Activated CD8-positive, alpha-beta memory T cell treated with anti-CD3 and anti-CD28 coated beads for 1 hour (primary cell): ENCODE measurements around the gene ZNF804A.
"Not testable (repeated sequence)": the region's sequence is repeated elsewhere in the genome, so short reads cannot be mapped to it uniquely, and the experiment has no call there.

Experiments used
- DNase-seq, 2 donors: peaks; one replicate each; pipeline ENCODE4 v3.0.0-alpha.2; 2020; ENCODE audit warnings: low read depth in 1 of 2; ENCODE audit errors: extremely low read depth in 1 of 2

The ZNF804A gene

DNA sequence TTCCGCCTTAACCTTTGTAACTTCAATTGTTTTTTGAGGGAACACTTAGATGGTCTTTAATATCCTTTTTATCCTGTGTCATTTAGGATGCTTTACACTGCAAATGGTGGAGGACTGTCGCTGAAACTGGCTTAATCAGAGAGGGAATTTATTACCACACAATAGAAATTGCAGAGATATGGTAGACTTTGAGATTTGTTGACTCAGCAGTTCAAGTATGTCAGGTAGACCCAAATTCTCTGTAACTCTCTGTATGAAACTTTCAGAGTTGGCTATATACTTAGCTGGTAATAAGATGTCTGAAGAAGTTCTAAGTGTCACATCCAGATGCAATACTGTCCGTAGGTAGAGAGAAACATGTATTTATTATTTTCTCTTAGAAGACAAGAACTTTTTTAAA, 100.1 kb downstream of the ZNF804A start:
- DNase-seq = no peak

DNA sequence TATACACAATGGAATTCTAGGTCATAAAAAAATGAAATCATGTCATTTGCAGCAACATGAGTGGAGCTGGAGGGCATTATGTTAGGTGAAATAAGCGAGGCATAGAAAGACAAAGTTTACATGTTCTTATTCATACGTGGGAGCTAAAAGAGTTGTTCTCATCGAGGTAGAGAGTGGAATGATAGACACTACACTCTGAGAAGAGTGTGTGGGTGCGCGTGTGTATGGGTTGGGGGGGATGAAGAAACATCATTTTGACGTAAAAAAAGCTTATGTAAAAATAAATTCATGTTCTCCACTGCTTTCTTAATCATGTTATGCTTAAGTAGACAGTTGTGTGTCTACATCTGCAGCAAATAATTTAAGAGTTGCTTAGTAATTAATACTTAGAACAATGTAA, 123.6 kb downstream of the ZNF804A start:
- DNase-seq = no peak

DNA sequence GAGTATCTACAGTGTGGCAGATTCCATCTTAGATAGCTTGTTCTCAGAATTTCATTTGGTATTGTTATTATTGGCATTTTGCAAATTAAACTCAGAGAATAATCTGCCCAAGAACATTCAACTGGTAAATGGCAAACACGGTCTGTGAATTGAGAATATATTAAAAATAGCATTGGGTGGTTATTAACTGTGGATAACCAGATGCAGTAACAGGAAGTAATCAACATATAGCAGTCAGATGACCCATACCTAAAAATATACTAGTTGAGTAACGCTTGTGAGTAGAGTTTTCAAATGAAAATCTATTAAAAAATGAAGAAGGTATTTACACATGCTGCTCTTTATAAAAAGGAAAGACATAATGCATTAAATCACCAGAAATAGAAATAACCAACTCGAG, 129.5 kb downstream of the ZNF804A start:
- DNase-seq = no peak

DNA sequence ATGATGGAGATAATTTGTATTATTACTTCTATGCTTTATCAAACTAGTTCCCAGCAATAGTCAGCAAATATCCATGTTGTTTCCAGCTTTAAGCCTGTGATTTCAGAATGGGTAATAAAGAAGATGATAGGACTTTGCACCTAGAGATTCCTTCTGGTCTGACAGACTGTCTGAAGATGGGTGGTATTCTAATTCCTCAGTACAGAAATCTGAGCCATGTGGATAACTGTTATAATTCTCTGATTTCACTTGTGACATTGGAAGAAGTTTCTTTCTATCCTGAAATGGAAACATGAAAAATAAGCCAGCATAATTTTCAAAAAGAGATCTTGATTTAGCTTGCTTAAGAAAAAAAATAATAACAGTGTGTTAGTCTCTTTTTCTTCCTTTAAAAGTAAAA, 130.1 kb downstream of the ZNF804A start:
- DNase-seq = no peak

DNA sequence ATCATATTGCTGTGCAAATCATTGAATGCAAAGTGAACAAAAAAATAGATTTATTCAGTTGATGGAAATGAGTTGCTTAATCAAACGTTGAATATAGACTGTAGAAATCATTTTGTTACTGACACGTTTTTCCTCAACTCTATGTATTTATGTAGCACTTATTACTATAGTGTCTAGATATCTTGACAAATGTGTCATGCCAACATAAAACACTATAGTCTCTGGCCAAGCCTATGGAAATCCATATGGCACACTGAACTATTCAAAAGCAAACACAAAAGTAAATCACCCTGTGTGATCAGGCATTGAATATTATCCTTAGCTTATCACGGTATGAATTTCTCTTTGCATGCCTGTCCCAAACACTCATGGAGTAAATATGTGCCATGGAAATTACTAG, 131.3 kb downstream of the ZNF804A start:
- DNase-seq = no peak

GRCh38 chr2:184730288-184730687, 132.0 kb downstream of the ZNF804A start:
- no peak for DNase-seq

- DNase-seq = no peak
These were observed 136.0 kb downstream of the ZNF804A start for GRCh38 chr2:184734338-184734737.

GRCh38 chr2:184735611-184736010, 137.3 kb downstream of the ZNF804A start:
- no peak for DNase-seq

GRCh38 chr2:184743096-184743495, 144.8 kb downstream of the ZNF804A start:
- DNase-seq = no peak

DNA sequence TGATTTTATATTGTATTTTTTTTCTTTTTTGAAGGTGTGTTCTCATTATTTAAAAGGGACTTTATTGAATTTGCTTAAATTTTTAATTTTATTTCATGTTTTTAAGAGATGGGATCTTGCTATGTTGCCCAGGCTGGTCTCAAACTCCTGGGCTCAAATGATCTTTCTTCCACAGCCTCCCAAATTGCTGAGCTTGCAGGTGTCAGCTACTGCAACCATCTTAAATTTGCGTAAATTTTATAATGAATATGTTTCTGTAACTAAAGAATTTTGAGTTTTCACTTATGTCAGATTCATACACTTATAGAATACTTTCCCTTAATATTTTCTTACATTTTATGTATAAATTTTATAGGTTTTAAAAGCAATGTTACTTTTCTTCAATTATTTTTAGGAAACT, 157.8 kb downstream of the ZNF804A start:
- DNase-seq = no peak

GRCh38 chr2:184756885-184757284, 158.6 kb downstream of the ZNF804A start:
- no peak for DNase-seq

GRCh38 chr2:184759557-184760255, 161.4 kb downstream of the ZNF804A start:
- DNase-seq = not testable (repeated sequence)

DNA sequence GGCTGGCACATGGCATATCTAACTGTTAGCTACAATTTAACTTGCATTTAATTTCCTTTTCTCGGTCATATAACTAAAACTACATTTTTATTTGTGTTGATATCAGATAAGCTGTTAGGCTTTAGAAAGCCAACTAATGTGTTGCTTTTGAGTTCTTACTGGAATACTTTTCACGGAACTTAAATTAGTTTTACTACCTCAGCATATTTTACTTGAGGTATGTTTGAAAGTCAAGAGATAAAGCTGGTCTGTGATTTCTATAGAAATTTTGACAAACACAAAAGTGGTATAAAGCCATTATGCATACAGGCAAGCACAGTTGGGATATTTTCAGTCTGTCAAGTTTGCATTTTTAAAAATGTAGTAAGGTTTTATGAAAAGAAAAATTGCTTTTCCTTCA, 162.6 kb downstream of the ZNF804A start:
- no peak for DNase-seq

GRCh38 chr2:184765112-184765895, 167.0 kb downstream of the ZNF804A start:
- no peak for DNase-seq

GRCh38 chr2:184767059-184767458, 168.7 kb downstream of the ZNF804A start:
- DNase-seq = no peak

DNA sequence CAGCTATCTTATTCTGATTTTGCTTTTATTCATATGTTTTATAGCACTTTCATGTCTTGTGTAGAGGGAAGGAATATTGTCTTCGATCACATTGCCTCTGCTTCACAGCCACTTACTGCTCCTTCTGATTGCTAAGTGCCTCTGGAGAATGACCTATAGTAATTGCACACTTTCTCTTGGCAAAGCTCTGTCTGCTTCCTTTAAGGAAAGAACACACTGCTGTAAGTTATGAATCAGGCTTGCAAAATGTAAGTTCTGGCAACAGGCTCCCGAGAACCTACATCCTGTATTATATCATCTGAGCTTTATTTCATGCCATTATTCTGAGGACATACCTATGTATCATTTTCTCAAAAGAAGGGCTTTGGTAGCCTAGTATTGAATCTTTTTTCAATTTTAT, 170.7 kb downstream of the ZNF804A start:
- no peak for DNase-seq

- DNase-seq = no peak
These were observed 171.4 kb downstream of the ZNF804A start for GRCh38 chr2:184769686-184770085.

- no peak for DNase-seq
These were observed 181.4 kb downstream of the ZNF804A start for GRCh38 chr2:184779777-184780176.

GRCh38 chr2:184780384-184780783, 182.1 kb downstream of the ZNF804A start:
- no peak for DNase-seq

GRCh38 chr2:184780944-184781343, 182.6 kb downstream of the ZNF804A start:
- DNase-seq = no peak

- DNase-seq = no peak
These were observed 185.2 kb downstream of the ZNF804A start for GRCh38 chr2:184783576-184783975.

DNA sequence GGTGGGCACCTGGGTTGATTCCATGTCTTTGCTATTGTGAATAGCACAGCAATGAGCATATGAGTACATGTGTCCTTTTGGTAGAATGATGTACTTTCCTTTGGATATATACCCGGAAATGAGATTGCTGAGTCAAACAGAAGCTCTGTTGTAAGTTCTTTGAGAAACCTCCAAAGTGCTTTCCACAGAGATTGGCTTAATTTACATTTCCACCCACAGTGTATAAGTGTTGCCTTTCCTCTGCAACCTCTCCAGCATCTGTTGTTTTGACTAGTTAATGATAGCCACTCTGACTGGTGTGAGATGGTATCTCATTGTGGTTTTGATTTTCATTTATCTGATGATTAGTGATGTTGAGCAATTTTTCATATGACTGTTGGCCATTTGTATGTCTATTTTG, 194.8 kb downstream of the ZNF804A start:
- no peak for DNase-seq
